Nephron progenitor cell (in vitro differentiated cells): ENCODE data around the gene RNF208.
A peak's percentile ranks its signal among the peaks of the same experiment; 100 is the strongest.

Source experiments
- DNase-seq: peaks from one replicate; pipeline ENCODE4 v3.0.0; 2021
- H3K27ac Mint-ChIP-seq: 2 replicates; pipeline ENCODE4 v1.8.0; 2021; ENCODE audit warnings: mild to moderate bottlenecking, moderate library complexity, mixed read lengths
- H3K27me3 Mint-ChIP-seq: 2 replicates; pipeline ENCODE4 v1.8.0; 2021; ENCODE audit warnings: mild to moderate bottlenecking, low read depth, mixed read lengths; ENCODE audit not compliant: poor library complexity
- H3K36me3 Mint-ChIP-seq: 2 replicates; pipeline ENCODE4 v1.8.0; 2021; ENCODE audit warnings: low read depth, mixed read lengths
- H3K4me1 Mint-ChIP-seq: 2 replicates; pipeline ENCODE4 v1.8.0; 2021; ENCODE audit warnings: mixed read lengths
- H3K4me3 Mint-ChIP-seq: 2 replicates; pipeline ENCODE4 v1.8.0; 2021; ENCODE audit warnings: mild to moderate bottlenecking, moderate library complexity, mixed read lengths
- H3K9me3 Mint-ChIP-seq: 2 replicates; pipeline ENCODE4 v1.8.0; 2021; ENCODE audit warnings: mild to moderate bottlenecking, moderate library complexity, mixed read lengths
- TF ChIP-seq, protein P1 (sequence below): fragments of 200-600 bp; sonication (generic); IDR thresholded peaks from 2 replicates; pipeline ENCODE4 v1.5.0; 2021; ENCODE audit warnings: antibody characterized with exemption

The RNF208 gene

DNA sequence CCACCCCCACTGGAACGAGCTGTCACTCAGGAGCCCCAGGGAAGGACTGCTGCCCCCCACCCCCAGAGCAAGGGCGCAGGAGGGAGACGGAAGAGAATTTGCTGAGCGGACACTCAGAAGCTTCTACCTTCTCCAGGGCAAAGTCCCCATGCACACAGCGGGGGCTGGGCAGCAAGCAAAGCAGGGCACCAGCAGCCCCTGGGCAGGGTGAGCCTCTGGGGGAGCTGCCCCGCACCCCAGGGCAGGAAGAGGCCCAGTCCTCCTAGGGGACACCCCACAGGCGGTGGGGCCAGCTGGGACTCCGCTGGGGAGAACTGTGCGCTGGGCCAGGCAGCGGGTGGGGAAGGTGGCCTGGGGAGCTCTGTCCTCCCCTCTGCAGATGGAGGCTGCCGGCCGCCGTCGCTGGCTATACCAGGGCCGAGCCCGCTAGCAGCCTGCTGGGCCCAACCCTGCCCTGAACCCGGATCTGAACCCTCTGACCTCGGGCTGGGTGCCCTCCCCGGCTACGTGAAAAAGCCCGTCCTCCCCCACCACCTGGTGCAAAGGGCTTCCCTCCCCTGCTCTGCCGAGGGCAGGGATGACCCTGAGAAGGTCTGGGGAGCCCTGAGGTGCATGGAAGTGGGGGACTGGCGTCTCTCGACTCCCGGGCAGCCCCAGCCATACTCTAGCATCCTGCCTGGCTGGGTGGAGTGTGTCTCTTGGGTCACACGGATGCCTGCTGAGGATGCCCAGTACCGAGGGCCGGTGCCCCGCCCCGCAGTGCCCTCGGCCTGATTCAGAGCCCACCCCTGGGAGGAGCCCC lies 8.1 kb upstream of the RNF208 start:
- peaks cover 20% of the 10 kb centered on the region for H3K4me1 Mint-ChIP-seq
- H3K27ac Mint-ChIP-seq, result no peak overlapping the region
- TF ChIP-seq, protein P1, sequence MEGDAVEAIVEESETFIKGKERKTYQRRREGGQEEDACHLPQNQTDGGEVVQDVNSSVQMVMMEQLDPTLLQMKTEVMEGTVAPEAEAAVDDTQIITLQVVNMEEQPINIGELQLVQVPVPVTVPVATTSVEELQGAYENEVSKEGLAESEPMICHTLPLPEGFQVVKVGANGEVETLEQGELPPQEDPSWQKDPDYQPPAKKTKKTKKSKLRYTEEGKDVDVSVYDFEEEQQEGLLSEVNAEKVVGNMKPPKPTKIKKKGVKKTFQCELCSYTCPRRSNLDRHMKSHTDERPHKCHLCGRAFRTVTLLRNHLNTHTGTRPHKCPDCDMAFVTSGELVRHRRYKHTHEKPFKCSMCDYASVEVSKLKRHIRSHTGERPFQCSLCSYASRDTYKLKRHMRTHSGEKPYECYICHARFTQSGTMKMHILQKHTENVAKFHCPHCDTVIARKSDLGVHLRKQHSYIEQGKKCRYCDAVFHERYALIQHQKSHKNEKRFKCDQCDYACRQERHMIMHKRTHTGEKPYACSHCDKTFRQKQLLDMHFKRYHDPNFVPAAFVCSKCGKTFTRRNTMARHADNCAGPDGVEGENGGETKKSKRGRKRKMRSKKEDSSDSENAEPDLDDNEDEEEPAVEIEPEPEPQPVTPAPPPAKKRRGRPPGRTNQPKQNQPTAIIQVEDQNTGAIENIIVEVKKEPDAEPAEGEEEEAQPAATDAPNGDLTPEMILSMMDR, result no peak
- no peak for DNase-seq
- no peaks in the 10 kb centered on the region for H3K36me3 Mint-ChIP-seq
- no peak overlapping the region for H3K4me3 Mint-ChIP-seq
- H3K27me3 Mint-ChIP-seq, result no peaks in the 10 kb centered on the region
- no peaks in the 10 kb centered on the region for H3K9me3 Mint-ChIP-seq

DNA sequence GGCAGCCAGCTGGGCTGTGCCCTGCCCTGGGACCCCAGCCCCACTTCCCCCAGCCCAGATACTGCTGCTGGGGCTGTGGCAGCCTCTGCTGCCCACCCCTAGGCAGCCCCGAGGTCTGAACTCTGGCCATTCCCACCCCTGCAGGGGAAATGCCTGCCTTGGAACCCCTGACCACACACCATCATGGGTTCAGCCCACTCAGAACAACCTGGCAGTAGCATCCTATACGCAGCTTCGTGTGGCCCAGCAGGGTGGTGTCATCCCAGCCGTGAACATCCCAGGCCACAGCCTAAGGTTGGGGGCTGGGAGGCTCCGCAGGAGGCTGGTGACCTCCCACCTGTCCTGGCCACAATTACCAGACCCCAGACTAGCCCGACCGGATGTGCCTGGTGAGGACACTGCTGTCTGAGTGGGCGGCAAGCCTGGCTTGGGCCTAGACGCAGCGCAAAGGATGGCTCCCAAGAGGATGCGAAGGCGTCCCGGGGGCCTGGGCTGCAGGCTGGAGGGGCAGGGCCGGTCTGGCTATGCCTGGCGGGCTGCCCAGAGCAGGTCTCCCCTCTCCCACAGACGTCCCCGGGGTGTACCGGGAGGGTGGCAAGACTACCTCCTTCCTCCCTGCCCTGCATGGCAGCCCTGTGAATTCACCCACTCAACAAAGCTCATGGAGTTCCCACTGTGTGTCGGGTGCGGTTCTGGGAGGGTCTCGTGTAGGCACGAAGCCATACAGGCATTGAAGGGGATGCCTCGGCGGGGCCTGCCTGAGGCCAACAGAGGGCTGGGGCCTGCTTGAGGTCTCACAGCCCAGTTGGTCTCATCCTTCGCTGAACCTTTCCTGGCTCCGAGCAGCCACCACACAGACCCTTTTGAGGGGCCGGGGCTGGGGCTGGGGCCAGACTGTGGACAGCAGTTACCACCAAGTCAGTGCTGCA lies 7.2 kb upstream of the RNF208 start:
- H3K27ac Mint-ChIP-seq, result no peak overlapping the region
- H3K27me3 Mint-ChIP-seq, result no peaks in the 10 kb centered on the region
- no peaks in the 10 kb centered on the region for H3K36me3 Mint-ChIP-seq
- no peak overlapping the region for H3K4me3 Mint-ChIP-seq
- peaks cover 14% of the 10 kb centered on the region for H3K4me1 Mint-ChIP-seq
- TF ChIP-seq, protein P1, result no peak
- DNase-seq, result no peak
- no peaks in the 10 kb centered on the region for H3K9me3 Mint-ChIP-seq

DNA sequence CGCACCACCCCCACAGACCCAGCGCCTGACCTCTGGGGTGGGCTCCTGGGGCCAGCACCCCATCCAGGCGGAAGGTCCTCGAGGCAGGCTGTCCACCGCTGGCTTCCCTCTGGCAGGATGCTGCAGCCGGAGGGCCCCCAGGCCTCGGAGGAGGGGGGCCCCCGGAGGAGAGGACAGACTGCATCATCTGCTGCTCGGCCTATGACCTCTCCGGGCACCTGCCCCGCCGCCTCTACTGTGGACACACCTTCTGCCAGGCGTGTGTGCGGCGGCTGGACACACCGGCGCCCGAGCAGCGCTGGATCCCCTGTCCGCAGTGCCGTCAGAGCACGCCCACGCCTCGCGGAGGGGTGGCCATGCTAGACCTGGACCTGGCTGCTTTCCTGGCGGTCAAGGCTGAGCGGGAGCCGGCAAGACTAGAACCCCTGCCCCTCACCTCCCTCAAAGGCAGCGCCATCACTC lies 6.5 kb upstream of the RNF208 start:
- DNase-seq, result no peak
- Mint-ChIP-seq H3K9me3 (no peaks in the 10 kb centered on the region), H3K27ac (no peak overlapping the region), H3K27me3 (no peaks in the 10 kb centered on the region), H3K36me3 (no peaks in the 10 kb centered on the region), H3K4me1 (peaks cover 14% of the 10 kb centered on the region), H3K4me3 (no peak overlapping the region)
- TF ChIP-seq, protein P1, result no peak

DNA sequence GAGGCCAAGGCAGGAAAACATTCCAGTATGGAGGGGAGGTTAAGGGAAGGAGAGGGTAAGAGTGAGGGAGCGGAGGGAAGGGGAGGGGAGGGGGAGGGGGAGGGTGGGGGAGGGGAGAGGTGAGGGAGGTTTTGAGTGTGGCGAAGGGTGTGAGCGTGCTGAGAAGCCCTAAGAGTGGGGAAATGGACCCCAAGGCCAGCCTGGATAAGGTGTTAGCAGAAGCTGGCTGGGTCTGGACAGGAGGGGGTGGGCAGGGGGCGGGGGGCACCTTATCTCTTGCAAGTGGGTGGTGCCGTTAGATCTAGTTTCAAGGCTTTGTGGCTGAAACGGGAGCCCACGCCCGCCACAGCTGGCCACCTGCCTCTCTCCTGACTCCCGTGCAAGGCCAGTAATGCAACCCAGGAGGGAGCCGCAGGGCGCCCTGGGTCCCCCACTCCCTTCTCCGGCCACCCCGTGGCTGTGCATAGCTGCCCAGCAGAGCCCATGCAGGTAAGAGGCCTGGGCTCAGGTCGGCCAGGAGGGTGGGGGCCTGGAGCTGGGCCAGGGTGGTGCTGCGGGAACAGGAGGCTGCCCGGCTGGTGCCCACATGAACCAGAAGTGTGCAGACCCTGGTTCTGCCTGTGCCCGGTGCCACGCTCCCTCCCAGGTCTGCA lies 5.9 kb upstream of the RNF208 start:
- H3K36me3 Mint-ChIP-seq, result no peaks in the 10 kb centered on the region
- no peak overlapping the region for H3K27ac Mint-ChIP-seq
- H3K27me3 Mint-ChIP-seq, result peaks cover under 1% of the 10 kb centered on the region
- no peaks in the 10 kb centered on the region for H3K9me3 Mint-ChIP-seq
- no peak for DNase-seq
- TF ChIP-seq, protein P1, result no peak
- peak overlapping the region; percentile 46 for H3K4me3 Mint-ChIP-seq
- peaks cover 14% of the 10 kb centered on the region for H3K4me1 Mint-ChIP-seq

DNA sequence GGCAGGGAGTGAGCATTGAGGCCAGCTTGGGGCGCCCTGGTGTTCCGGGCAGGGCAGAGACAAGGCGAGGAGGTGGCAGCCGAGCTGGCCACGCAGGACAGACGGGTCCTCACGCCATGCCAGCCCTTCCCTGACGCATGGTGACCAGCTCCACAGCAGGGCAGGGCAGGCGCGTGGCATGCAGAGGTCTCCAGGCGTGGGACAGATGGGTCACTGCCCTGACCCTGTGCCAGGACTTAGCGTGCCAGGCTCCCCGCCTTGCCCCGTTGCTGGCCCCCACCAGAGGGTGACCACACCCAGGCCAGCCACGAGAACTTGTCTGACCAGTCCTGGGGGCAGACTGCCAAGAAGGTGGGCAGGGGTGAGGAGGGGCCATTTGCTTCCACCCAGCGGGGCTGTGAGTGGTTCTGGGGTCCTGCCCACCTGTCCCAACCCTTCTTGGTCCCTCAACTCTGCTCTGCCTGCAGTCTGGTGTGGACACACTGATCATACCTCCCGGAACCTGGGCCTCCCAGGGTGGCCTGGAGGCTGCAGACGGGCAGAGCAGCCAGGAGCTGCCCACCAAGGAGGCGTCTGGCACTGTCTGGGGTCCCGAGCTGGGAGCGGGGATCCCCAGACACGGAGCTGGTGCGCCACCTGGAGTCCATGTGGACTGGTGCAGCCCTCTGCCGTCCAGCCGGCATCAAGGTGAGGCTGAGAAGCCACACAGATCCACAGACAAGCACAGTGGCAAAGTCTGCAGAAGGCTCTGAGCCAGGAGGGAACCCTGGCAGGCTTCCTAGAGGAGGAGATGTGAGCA lies 5.2 kb upstream of the RNF208 start, which contains the start of gene RNF224:
Gene RNF224, plus strand, starts transcription at position 449 of the 799 bp plus-strand sequence. CDS start 834 bp downstream, outside the sequence.
- H3K27me3 Mint-ChIP-seq, result peaks cover 4% of the 10 kb centered on the region
- H3K9me3 Mint-ChIP-seq, result no peaks in the 10 kb centered on the region
- peak within 1 kb of the TSS; percentile 46 for H3K4me3 Mint-ChIP-seq
- peaks cover 14% of the 10 kb centered on the region for H3K4me1 Mint-ChIP-seq
- no peaks in the 10 kb centered on the region for H3K36me3 Mint-ChIP-seq
- peak; percentile 89 for DNase-seq
- TF ChIP-seq, protein P1, result peak; percentile 83
- H3K27ac Mint-ChIP-seq, result no peak within 1 kb of the TSS
